ENCODE results near the gene APEH. TPM values are rescaled to one million over a fixed set of nuclear protein-coding genes. Genes with fewer than 3 reads are reported as not detected.

APEH gene
- total and polyA plus RNA-seq, 10 of the 15 experiments (the other 5 are each of a cell fraction or from before 2014, with no cell fraction given): 74.4 to 214 (median 131) TPM

- TF ChIP-seq PRDM15 (CRISPR knock-in tag; IDR thresholded peaks at IDR 0.05) (no peak), JUND (IDR thresholded peaks at IDR 0.05; ENCODE audit: low read depth, low read length) (no peak), SMARCA5 (IDR thresholded peaks at IDR 0.05) (no peak), CUX1 (IDR thresholded peaks at IDR 0.05; ENCODE audit: insufficient replicate concordance, low read depth, low read length) (no peak), MLLT1 (IDR thresholded peaks at IDR 0.05) (no peak), BCL3 (IDR thresholded peaks at IDR 0.05; ENCODE audit: borderline replicate concordance, insufficient read depth, low read depth, low read length, poor library complexity, severe bottlenecking) (no peak), TARDBP (IDR thresholded peaks at IDR 0.05; ENCODE audit: borderline replicate concordance) (no peak)
These were observed 389 bp downstream of the APEH start (continued) for GRCh38 chr3:49674497-49674983.

Measured in GM12878 (cell line).